Colonic mucosa (tissue), 4 donors: ENCODE data around the gene LRRC4B. TPM values are rescaled to one million over a fixed set of nuclear protein-coding genes. Genes with fewer than 3 reads are reported as not detected.

Source experiments
- DNase-seq: peaks from one replicate; pipeline ENCODE4 v3.0.0-alpha.2; 2020
- H3K27ac ChIP-seq: fragments of 200-600 bp; one replicate; pipeline ENCODE4 v1.8.0; 2021
- H3K27me3 ChIP-seq: fragments of 200-600 bp; one replicate; pipeline ENCODE4 v1.8.0; 2021
- H3K36me3 ChIP-seq: fragments of 200-600 bp; one replicate; pipeline ENCODE4 v1.8.0; 2021
- H3K4me1 ChIP-seq: fragments of 200-600 bp; one replicate; pipeline ENCODE4 v1.8.0; 2021; ENCODE audit warnings: mild to moderate bottlenecking
- H3K4me3 ChIP-seq: fragments of 200-600 bp; one replicate; pipeline ENCODE4 v1.8.0; 2021
- H3K9ac ChIP-seq, 2 donors: one replicate each; pipeline ENCODE4 v1.7.0; 2013; ENCODE audit warnings: control low read depth in 2 of 2, low read depth in 2 of 2, low read length in 2 of 2
- H3K9me3 ChIP-seq: fragments of 200-600 bp; one replicate; pipeline ENCODE4 v1.8.0; 2021
- intact Hi-C: fragments of 100-400 bp; cut with DNase I; formaldehyde crosslinking; loops from one replicate; pipeline ENCODE4 v1.14.1; 2022
- total RNA-seq, 2 donors: library from RNA; stranded (reverse); fragmentation: NEBNext Ultra II Directional in 1 of 2; extraction: Animal tissue kit (Norgen Biotek cat#: 25700) in 1 of 2; gene quantifications; one replicate each; pipeline ENCODE4 v1.2.1, GENCODE V29; 2021
- TF ChIP-seq, protein P1 (sequence below): fragments of 200-600 bp; IDR thresholded peaks from one replicate; pipeline ENCODE4 v1.8.0; 2022; ENCODE audit warnings: antibody characterized with exemption, mild to moderate bottlenecking
- donor health status: healthy.
- donor health status: DM: no; HTN: no; CAD: no.
- donor health status: DM: no; HTN: no; CAD: no.

LRRC4B gene
- total RNA-seq, 2 donors from 2014 or later, result 1.1 TPM

- TF ChIP-seq, protein P1, sequence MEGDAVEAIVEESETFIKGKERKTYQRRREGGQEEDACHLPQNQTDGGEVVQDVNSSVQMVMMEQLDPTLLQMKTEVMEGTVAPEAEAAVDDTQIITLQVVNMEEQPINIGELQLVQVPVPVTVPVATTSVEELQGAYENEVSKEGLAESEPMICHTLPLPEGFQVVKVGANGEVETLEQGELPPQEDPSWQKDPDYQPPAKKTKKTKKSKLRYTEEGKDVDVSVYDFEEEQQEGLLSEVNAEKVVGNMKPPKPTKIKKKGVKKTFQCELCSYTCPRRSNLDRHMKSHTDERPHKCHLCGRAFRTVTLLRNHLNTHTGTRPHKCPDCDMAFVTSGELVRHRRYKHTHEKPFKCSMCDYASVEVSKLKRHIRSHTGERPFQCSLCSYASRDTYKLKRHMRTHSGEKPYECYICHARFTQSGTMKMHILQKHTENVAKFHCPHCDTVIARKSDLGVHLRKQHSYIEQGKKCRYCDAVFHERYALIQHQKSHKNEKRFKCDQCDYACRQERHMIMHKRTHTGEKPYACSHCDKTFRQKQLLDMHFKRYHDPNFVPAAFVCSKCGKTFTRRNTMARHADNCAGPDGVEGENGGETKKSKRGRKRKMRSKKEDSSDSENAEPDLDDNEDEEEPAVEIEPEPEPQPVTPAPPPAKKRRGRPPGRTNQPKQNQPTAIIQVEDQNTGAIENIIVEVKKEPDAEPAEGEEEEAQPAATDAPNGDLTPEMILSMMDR, result no peak
- intact Hi-C loops, result no loop called here
- no peak overlapping the region for H3K4me3 ChIP-seq
- DNase-seq, result no peak
- no peak overlapping the region for H3K27ac ChIP-seq
- H3K9me3 ChIP-seq, result no peaks in the 10 kb centered on the region
- no peaks in the 10 kb centered on the region for H3K27me3 ChIP-seq
- H3K36me3 ChIP-seq, result no peaks in the 10 kb centered on the region
- no peak overlapping the region for H3K9ac ChIP-seq
- H3K4me1 ChIP-seq, result no peaks in the 10 kb centered on the region
Measured at GRCh38 chr19:50490411-50490811, 77.8 kb downstream of the LRRC4B start.

GRCh38 chr19:50489461-50490011 lies 78.7 kb downstream of the LRRC4B start:
- H3K4me3 ChIP-seq, result no peak overlapping the region
- H3K36me3 ChIP-seq, result no peaks in the 10 kb centered on the region
- H3K4me1 ChIP-seq, result no peaks in the 10 kb centered on the region
- no peaks in the 10 kb centered on the region for H3K9me3 ChIP-seq
- no peak overlapping the region for H3K27ac ChIP-seq
- H3K9ac ChIP-seq, result no peak overlapping the region
- no peak for DNase-seq
- no peaks in the 10 kb centered on the region for H3K27me3 ChIP-seq
- TF ChIP-seq, protein P1, result no peak
- intact Hi-C loops, result no loop called here

DNA sequence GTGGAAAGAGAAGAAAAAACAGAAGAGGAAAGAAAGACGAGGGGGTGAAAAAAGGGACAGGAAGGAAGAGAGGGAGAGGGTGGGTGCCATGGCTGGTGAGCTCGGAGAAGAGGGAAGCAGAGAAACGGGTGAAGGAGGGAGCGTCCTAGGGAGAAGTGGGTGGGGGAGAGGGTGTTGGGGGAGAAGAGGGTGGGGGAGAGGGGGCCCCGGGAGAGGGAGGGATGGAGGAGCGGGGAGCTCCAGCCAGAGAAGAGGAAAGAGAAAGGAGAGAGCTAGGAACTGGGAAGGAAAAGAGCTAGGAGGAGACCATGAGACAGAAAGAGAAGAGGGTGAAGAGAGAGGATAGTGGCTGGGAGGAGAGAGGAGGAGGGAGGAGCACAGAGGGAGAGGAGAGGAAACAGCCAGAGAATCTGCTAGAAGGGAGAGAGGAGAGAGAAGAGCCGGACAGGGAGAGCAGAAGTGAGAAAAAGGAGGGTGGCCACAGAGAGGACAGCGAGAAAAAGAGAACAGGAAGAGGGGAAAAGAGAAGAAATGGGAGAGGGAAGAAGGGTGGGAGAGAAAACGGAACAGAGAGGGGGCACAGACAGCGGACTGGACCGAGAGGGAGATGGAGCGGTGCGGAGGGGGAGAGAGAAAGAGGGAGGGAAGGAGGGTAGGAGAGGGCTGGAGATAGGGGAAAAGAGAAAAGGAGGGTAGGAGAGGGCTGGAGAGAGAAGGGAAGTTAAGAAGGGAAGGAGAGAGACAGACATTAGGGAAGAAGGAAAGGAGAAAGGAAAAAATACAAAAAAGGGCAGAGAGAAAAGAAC lies 79.6 kb downstream of the LRRC4B start:
- Histone ChIP-seq H3K27me3 (no peaks in the 10 kb centered on the region), H3K4me1 (no peaks in the 10 kb centered on the region), H3K4me3 (no peak overlapping the region), H3K9me3 (no peaks in the 10 kb centered on the region), H3K36me3 (no peaks in the 10 kb centered on the region), H3K27ac (no peak overlapping the region), H3K9ac (no peak overlapping the region)
- DNase-seq, result no peak
- intact Hi-C loops, result no loop called here
- TF ChIP-seq, protein P1, result no peak

GRCh38 chr19:50486823-50487515 lies 81.3 kb downstream of the LRRC4B start:
- Histone ChIP-seq H3K9ac (no peak overlapping the region), H3K27me3 (no peaks in the 10 kb centered on the region), H3K36me3 (no peaks in the 10 kb centered on the region), H3K9me3 (no peaks in the 10 kb centered on the region), H3K27ac (no peak overlapping the region), H3K4me1 (no peaks in the 10 kb centered on the region), H3K4me3 (no peak overlapping the region)
- peak; percentile 41 for DNase-seq
- intact Hi-C loops, result no loop called here
- TF ChIP-seq, protein P1, result no peak

DNA sequence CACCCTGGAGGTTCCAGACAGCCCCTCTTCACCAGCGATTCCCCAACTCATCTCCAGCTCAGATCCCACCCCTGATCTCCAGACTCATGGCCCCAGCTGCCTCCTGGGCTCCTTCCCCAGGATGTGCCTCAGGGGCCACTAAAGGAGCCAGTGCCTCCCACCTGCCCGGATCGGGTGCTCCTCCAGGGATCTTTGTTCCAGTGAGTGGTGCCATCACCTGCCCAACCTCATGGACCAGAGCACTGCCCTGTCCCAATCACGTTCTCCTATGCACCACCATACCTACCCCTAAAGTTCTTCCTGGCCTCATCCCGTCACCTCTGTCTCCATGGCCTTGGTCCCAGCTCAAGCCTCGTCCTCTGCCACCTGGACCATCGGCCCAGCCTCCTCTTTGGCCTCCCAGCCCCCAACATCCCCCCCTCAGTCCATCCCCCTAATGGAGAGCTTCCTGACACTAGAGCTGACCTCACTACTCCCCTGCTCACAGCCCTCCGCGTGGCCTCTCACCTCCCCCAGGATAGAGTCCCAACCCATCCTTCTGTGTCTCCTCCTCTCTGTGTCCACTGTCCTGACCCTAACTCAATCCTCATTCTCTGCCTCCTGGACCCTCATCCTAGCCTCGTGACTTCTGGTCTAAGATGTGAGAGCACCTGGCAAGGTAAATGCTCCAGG lies 82.8 kb downstream of the LRRC4B start:
- DNase-seq, result no peak
- no peak overlapping the region for H3K27ac ChIP-seq
- no peaks in the 10 kb centered on the region for H3K9me3 ChIP-seq
- no peaks in the 10 kb centered on the region for H3K4me1 ChIP-seq
- TF ChIP-seq, protein P1, result no peak
- H3K4me3 ChIP-seq, result no peak overlapping the region
- peaks cover 5% of the 10 kb centered on the region for H3K36me3 ChIP-seq
- intact Hi-C loops, result no loop called here
- no peak overlapping the region for H3K9ac ChIP-seq
- H3K27me3 ChIP-seq, result no peaks in the 10 kb centered on the region
